ENCODE data around the gene TRIM38.

The TRIM38 gene

DNA sequence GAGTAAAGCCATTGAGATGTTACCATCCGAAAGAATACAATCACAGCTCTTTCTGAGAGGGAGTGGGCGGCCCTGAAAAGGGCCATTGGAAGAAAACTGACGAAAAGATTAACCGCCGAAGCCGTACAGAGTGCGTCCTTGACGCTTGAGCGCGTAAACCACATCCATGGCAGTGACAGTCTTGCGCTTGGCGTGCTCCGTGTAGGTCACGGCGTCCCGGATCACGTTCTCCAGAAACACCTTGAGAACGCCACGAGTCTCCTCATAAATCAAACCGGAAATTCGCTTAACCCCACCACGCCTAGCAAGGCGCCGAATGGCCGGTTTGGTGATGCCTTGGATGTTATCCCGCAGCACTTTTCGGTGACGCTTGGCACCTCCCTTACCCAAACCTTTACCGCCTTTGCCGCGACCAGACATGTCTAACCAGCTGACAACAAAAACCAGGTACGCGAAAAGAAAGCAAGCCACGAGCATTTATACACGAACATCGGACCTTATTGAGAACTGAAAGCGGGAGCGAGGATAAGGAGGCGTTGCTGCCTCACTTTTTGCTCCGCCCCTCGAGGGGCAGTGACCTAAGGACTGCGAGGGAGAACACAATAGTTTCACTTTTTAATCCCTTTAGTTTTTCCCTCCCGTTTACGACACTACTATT lies 64.4 kb downstream of the TRIM38 start:
- DNase-seq (ENCODE audit: low read depth): peak; percentile 61

DNA sequence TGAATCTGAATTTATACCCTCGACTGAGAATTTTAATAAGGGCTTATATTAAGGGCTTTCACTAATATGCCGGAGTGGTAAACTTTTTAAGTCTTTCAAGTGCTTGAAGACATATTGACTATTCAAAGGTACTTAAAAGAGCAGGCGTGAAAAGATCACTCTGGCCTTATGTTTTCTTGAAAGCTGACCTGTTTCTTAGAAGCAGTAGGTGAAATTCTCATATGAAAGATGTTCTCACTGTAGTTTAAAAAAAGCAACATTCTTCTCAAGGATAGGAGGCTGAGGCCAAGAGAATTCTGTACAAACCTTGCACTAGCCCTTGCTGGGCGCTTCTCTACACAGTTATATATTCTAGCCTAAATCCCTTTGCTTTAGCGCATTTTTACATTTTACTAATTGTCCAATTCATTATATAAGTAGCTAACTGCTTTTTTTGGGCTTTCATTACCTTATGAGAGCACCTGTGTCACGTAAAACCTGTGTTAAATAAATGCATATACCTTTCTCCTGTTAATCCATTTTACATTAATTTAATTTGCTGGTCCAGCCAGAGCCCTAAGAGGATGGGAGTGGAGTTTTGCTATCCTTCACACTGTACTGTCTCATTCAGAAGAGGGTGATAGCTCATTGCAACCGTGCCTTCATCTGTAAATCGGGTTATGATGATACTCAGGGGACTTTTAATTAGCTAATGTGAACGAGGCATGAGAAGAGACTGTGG lies 65.0 kb downstream of the TRIM38 start:
- DNase-seq (ENCODE audit: low read depth): no peak

DNA sequence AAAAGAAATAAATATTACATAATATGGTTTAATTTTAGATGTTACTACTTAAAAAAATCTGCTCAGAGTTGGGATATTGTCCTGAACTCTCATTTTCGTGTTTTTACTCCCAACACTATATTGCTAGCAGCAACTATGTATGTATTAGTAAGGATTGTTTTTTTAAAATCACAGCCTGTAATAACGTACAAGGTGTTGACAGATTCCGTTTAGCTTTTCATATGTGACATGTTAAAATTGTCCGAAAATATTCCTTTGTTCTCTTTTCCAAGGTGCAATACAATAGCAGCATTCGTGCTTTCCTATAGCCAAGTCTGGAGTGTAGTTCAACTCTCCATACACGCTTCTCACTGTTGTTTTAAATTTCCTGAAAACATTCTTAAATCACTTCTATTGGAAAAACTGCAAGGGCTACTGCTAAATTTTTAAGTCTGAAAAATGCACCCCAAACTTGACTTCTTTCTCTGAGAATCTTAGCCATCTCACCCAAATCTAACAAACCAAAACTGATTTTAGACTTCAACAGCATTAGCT lies 65.7 kb downstream of the TRIM38 start:
- no peak for DNase-seq (ENCODE audit: low read depth)

DNA sequence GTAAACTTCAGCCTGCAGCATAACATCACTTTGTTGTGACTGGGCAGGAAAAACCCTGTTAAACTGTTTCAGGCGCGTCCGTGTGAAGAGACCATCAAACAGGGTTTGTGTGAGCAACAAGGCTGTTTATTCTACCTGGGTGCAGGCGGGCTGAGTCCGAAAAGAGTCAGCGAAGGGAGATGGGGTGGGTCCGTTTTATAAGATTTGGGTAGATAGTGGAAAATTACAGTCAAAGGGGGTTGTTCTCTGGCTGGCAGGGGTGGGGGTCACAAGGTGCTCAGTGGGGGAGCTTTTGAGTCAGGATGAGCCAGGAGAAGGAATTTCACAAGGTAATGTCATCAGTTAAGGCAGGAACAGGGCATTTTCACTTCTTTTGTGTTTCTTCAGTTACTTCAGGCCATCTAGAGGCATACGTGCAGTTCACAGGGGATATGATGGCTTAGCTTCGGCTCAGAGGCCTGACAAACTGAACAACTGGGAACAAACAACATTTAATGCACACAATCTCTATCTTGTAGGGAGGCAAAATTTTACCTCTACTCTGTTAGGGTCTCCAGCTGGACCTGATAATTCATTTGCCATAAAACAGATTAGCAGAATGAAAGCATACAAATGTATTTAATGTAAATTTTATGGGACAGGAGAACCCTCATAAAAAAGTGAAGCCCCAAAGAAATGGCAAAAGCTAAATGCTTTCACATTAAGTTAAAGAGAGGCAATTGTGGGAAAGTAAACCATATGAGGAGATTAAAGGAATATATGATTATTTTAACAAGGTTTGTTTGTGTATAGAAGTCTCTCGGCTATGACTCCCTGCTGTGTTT lies 66.4 kb downstream of the TRIM38 start:
- DNase-seq (ENCODE audit: low read depth): no peak

DNA sequence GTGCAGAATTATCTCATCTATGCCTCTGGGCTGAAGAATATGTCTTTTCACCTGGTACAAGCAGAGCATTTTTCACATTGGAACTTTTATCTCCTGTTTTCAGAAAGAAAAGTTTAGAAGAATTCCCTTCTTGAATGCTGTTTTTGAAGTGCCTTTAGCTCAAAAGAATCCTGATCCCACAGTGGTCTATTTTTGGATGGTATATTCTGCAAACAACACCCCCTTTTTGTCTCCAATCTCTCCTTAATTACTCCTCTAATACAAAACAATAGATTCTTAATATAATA lies 66.9 kb downstream of the TRIM38 start:
- DNase-seq (ENCODE audit: low read depth): no peak

DNA sequence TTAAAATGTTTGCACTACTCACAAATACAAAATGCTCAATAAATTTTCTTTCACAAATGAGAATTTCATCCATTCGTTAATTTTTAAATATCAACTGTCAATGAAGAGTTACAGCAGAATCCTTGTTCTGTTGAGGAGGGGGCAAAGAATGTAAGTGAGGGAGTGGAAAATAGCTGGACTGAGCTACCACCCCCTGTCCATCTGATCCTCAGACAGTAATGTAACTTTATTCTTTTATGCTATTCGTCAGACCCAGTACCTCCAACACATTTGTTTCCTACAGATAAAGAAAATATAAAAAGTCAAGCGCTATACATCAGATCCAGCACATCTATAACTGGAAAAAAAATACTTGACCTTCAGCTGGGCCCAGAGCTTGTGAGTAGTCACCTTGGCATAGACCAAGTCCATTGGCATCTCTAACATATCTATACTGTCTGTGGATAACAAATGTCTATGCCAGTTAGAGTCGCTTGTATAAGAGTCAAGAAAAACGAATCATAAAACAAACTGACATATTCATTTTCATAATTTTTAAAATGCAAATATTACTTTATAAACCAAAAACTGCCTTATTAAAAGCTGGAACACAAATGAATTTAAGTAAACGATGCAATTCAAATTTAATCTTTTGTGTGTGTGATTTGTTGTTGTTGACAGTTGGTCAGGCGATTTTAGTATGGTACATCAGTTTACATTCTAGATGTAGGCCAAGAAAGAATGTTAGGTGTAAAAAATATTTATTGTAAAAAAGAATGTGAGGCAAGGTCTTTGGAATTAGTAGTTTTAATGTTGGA lies 67.5 kb downstream of the TRIM38 start:
- DNase-seq (ENCODE audit: low read depth): no peak

DNA sequence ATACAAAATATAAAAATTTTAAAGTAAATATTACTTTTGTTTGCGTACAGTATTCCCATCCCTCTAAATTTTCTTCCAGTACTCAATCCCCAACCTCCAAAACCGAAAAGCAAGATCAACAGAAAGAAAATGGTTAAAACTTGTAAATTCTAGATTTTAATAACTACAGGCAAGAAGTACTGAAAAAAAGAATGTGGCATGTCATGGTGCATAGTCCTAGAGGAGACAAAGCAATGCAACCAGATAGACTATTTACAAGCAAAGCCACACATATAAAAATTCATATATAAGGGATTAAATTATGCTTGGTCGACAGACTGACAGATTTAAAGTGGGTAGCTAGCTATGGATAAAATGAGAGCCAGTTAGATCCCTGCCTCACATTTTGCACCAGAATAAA lies 68.1 kb downstream of the TRIM38 start:
- DNase-seq (ENCODE audit: low read depth): no peak

DNA sequence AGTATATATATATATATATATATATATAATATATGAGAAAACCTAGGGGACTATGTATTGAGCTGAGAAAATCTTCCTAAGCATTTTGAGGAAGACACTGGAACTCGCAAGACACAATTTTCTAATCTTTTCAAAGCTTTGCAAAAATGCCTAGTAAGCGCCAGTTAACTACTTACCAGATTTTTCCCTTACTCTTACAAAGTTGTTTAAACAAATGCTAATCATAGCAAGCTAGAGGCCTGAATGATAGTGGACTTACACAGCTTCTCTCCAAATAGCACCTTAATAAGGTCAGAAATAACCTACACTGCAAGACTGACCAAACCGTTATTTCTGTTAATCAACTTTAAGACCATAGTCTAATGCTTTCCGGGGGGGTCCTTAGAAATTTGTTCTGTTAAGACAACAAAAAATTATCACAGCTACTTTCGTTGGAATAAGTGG lies 68.6 kb downstream of the TRIM38 start:
- DNase-seq (ENCODE audit: low read depth): no peak

DNA sequence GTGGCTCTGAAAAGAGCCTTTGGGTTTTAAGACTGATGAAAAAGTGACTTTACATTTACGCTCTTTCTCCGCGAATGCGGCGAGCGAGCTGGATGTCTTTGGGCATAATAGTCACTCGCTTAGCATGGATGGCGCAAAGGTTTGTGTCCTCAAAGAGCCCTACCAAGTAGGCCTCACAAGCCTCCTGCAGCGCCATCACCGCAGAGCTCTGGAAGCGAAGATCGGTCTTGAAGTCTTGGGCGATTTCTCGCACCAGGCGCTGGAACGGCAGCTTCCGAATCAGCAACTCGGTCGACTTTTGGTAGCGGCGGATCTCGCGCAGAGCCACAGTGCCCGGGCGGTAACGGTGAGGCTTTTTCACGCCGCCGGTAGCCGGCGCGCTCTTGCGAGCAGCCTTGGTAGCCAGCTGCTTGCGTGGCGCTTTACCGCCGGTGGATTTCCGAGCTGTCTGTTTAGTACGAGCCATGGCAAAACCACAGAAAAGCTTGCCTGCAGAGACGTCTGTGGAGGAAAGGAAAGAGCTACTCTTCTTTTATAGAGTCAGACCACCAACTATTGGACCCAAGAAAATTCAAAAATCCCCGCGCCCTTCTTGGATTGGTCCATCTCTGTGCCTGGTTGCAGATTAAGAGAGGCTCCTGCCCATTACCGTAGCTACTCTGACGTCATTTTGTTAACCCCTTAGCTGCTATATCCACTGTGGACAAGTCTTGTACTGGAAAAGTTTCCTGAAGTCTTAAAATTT lies 69.2 kb downstream of the TRIM38 start:
- DNase-seq (ENCODE audit: low read depth): no peak

DNA sequence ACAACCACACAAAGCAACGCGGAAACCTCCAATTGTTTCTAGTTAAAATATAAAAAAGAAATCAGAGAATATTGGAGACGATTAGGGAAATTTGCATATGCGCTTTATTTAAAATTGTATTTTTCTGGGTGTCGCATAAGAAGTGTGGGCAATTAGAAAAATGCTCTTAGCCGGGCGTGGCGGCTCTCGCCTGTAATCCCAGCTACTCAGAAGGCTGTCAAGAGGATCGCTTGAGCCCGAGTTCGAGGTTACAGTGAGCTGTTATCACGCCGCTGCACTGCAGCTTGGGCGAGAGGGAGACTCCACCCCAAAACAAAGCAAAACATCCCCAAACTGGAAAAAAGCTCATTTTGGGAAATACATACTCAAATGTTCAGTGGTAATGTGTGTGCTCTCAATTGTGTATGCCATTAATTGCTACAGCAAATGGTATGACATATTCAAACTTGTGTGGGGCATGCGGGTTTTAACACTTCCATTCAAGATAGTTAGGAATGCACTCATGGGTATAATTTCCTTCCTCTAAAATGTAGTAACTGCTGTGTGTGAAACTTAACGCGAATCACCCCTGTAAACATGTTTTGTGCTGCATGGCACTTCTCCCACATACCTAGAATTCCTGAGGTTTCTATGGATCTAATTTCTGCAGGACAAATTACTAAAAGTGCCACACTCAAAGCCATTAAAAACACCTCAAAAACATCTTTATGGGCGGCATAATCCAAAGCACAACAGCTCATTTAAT lies 69.9 kb downstream of the TRIM38 start:
- no peak for DNase-seq (ENCODE audit: low read depth)

DNA sequence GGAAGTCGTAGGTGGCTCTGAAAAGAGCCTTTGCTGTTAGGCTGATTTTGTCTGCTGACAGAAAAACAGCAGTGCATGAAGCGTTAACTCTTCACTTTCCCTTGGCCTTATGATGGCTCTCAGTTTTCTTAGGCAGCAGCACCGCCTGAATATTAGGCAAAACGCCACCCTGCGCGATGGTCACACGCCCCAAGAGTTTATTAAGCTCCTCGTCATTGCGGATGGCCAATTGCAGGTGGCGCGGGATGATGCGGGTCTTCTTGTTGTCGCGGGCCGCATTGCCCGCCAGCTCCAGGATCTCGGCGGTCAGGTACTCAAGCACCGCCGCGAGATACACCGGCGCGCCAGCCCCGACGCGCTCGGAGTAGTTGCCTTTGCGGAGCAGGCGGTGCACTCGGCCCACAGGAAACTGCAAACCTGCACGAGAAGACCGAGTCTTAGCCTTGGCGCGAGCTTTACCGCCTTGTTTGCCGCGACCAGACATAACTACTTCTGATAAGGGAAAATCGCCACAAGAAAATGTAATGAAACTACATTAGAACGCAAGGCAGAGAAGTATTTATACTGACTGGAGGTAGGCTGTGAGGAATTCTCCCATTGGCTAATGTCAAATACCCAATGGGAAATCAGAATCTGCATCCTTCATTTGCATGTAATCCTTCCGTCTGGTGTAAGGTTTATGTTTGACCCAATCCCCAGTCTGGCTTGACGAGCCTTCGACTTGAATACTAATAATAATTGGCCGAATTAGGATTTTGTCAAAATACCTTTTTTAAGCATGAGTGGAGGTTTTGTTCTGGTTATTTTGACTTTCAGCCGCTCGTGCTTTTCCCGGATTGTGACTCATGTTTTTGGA lies 70.7 kb downstream of the TRIM38 start:
- no peak for DNase-seq (ENCODE audit: low read depth)

DNA sequence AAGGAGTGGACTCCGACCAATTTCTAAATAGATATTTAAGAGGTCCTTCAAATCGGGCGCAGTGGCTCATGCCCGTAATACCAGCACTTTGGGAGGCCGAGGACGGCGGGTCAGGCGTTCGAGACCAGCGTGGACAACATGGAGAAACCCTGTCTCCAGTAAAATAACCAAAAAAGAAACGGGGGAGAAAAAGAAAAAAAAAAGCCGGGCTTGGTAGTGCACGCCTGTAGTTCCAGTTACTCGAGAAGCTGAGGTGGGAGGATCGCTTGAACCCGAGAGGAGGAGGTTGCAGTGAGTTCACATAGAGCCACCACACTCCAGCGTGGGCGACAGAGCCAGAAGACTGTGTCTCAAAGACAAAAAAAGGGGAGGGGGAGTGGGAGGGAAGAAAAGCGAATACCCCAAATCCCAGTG lies 71.3 kb downstream of the TRIM38 start:
- DNase-seq (ENCODE audit: low read depth): no peak

DNA sequence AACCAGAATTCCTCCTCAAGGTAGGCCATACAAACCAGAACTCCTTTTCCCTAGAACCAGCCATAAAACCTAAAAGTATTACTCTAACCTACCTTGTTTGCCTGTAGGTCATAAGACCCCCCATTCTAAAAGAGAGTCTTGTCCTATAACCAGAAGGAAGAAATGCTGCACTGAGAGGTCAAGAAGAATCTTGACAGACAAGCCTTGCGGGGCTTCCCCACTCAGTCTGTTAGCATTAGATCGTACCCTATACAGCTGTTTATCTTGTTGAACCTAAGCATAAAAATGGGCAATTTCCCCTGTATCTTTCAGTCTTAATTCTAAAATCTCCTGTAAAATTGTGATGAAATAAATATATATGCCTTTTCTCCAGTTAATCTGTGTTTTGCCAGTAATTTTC lies 72.3 kb downstream of the TRIM38 start:
- no peak for DNase-seq (ENCODE audit: low read depth)
